GM23338 (cell line): ENCODE results near the gene EPS8L1.

Experiments used
- CREB1 ChIP-seq: fragments of 250-450 bp; sonication (Bioruptor Pico); IDR thresholded peaks from 2 replicates; pipeline ENCODE4 v1.5.0; 2020; ENCODE audit warnings: low read depth, mild to moderate bottlenecking, moderate library complexity
- CTCF ChIP-seq, 2 experiments: fragments of 200-600 bp in 1 of 2; sonication (generic) in 1 of 2; conservative IDR thresholded peaks; 2 replicates each; pipeline versions ENCODE4 v1.5.1 to v1.6.1; 2016 to 2017; ENCODE audit warnings: antibody characterized with exemption in 2 of 2, low read depth in 2 of 2, mild to moderate bottlenecking in 2 of 2, moderate library complexity in 1 of 2
- EZH2 ChIP-seq: fragments of 200-600 bp; sonication (generic); IDR thresholded peaks from one replicate; pipeline ENCODE4 v1.8.0; 2017; ENCODE audit warnings: antibody characterized with exemption, mild to moderate bottlenecking, low read depth; ENCODE audit not compliant: unreplicated experiment
- EZH2phosphoT487 ChIP-seq: fragments of 200-600 bp; sonication (generic); IDR thresholded peaks from one replicate; pipeline ENCODE4 v1.8.1; 2018; ENCODE audit warnings: antibody characterized with exemption; ENCODE audit not compliant: unreplicated experiment
- JUNB ChIP-seq: IDR thresholded peaks from one replicate; pipeline ENCODE4 v1.6.1; 2016; ENCODE audit warnings: antibody characterized with exemption; ENCODE audit not compliant: unreplicated experiment
- NANOG ChIP-seq: IDR thresholded peaks from 2 replicates; pipeline ENCODE4 v1.6.1; 2016; ENCODE audit warnings: antibody characterized with exemption, borderline replicate concordance
- POLR2AphosphoS5 ChIP-seq: IDR thresholded peaks from 2 replicates; pipeline ENCODE4 v1.6.1; 2016; ENCODE audit warnings: antibody characterized with exemption, low read depth
- REST ChIP-seq: IDR thresholded peaks from one replicate; pipeline ENCODE4 v1.6.1; 2018; ENCODE audit warnings: antibody characterized with exemption; ENCODE audit not compliant: unreplicated experiment
- STAT1 ChIP-seq: IDR thresholded peaks from one replicate; pipeline ENCODE4 v1.6.1; 2016; ENCODE audit warnings: antibody characterized with exemption; ENCODE audit not compliant: unreplicated experiment
- ZNF114 ChIP-seq: fragments of 250-450 bp; sonication (Bioruptor Pico); IDR thresholded peaks from 2 replicates; pipeline ENCODE4 v1.5.0; 2020; ENCODE audit warnings: mild to moderate bottlenecking, moderate library complexity
- ZNF331 ChIP-seq: fragments of 250-450 bp; sonication (Bioruptor Pico); IDR thresholded peaks from 2 replicates; pipeline ENCODE4 v1.5.0; 2020; ENCODE audit warnings: low read depth, mild to moderate bottlenecking, moderate library complexity

- TF ChIP-seq POLR2AphosphoS5 (no peak), CTCF (conservative IDR thresholded peaks at IDR 0.05; ENCODE audit: low read depth in 2 of 2) (no peak), CREB1 (CRISPR knock-in tag) (no peak), EZH2 (no peak), REST (no peak), EZH2phosphoT487 (no peak), NANOG (no peak), ZNF114 (CRISPR knock-in tag) (no peak), ZNF331 (CRISPR knock-in tag) (no peak), JUNB (no peak), STAT1 (no peak)
Observed at GRCh38 chr19:55131421-55131820, 55.8 kb downstream of the EPS8L1 start.
